ENCODE results near the gene C19orf44.
"Not testable (repeated sequence)": the region's sequence is repeated elsewhere in the genome, so short reads cannot be mapped to it uniquely, and the experiment has no call there.

The C19orf44 gene

GRCh38 chr19:16542045-16542909, 46.1 kb downstream of the C19orf44 start, which contains the start of gene CHERP:
TSS of gene CHERP (minus strand) at chr19:16542437. CDS start at chr19:16542378, 59 bp downstream.
- Histone ChIP-seq H3K4me1 (ENCODE audit: insufficient read depth, low read length) (0 out of 2 replicates have a peak, but pooled peaks cover 10% of the 10 kb centered on the region), H3K27ac (ENCODE audit: low read depth, low read length) (peak within 1 kb of the TSS; percentile 95)

GRCh38 chr19:16542910-16543472, 46.8 kb downstream of the C19orf44 start:
- Histone ChIP-seq H3K27ac (ENCODE audit: low read depth, low read length) (peak overlapping the region; percentile 87), H3K4me3 (ENCODE audit: low read length) (peak overlapping the region; percentile 95), H3K27me3 (ENCODE audit: insufficient read depth, low read length) (no peaks in the 10 kb centered on the region), H3K36me3 (ENCODE audit: insufficient read depth, low read length) (peaks cover 29% of the 10 kb centered on the region), H3K9ac (ENCODE audit: low read depth, low read length) (peak overlapping the region; percentile 99), H3K9me3 (ENCODE audit: insufficient read depth, low read depth, low read length) (no peaks in the 10 kb centered on the region), H3K4me1 (ENCODE audit: insufficient read depth, low read length) (0 out of 2 replicates have a peak, but pooled peaks cover 10% of the 10 kb centered on the region)
- 9% methylated on average over 15 of the region's 15 CpGs for WGBS

More at GRCh38 chr19:16542045-16542909, 46.1 kb downstream of the C19orf44 start, which contains the start of gene CHERP:
- H3K36me3 ChIP-seq (ENCODE audit: insufficient read depth, low read length) = peaks cover 37% of the 10 kb centered on the region
- H3K27me3 ChIP-seq (ENCODE audit: insufficient read depth, low read length) = no peaks in the 10 kb centered on the region
- under 1% methylated on average over 108 of the region's 108 CpGs for WGBS
- H3K4me3 ChIP-seq (ENCODE audit: low read length) = peak within 1 kb of the TSS; percentile 95
- H3K9ac ChIP-seq (ENCODE audit: low read depth, low read length) = peak within 1 kb of the TSS; percentile 99
- H3K9me3 ChIP-seq (ENCODE audit: insufficient read depth, low read depth, low read length) = no peaks in the 10 kb centered on the region

- Histone ChIP-seq H3K4me3 (ENCODE audit: low read length) (peak overlapping the region; percentile 95; the same call in 1 of the 2 replicates), H3K36me3 (ENCODE audit: insufficient read depth, low read length) (peaks cover 24% of the 10 kb centered on the region), H3K9ac (ENCODE audit: low read depth, low read length) (peak overlapping the region; percentile 99; the same call in 1 of the 2 replicates), H3K4me1 (ENCODE audit: insufficient read depth, low read length) (0 out of 2 replicates have a peak, but pooled peaks cover 10% of the 10 kb centered on the region)
- H3K27me3 ChIP-seq (ENCODE audit: insufficient read depth, low read length); H3K9me3 ChIP-seq (ENCODE audit: insufficient read depth, low read depth, low read length); H3K27ac ChIP-seq (ENCODE audit: low read depth, low read length): not testable (repeated sequence)
- WGBS = 89% methylated on average over 6 of the region's 6 CpGs
Observed at GRCh38 chr19:16543734-16544133, 47.5 kb downstream of the C19orf44 start.

GRCh38 chr19:16544473-16545231, 48.5 kb downstream of the C19orf44 start:
- 0 out of 2 replicates have a peak, but pooled peaks cover 10% of the 10 kb centered on the region for H3K4me1 ChIP-seq (ENCODE audit: insufficient read depth, low read length)
- no peak overlapping the region for H3K27ac ChIP-seq (ENCODE audit: low read depth, low read length)
- no peaks in the 10 kb centered on the region for H3K27me3 ChIP-seq (ENCODE audit: insufficient read depth, low read length)
- H3K9ac ChIP-seq (ENCODE audit: low read depth, low read length) = no peak overlapping the region
- H3K9me3 ChIP-seq (ENCODE audit: insufficient read depth, low read depth, low read length) = no peaks in the 10 kb centered on the region
- WGBS = 94% methylated on average over 10 of the region's 11 CpGs
- no peak overlapping the region for H3K4me3 ChIP-seq (ENCODE audit: low read length)
- H3K36me3 ChIP-seq (ENCODE audit: insufficient read depth, low read length) = peaks cover 18% of the 10 kb centered on the region

GRCh38 chr19:16548956-16549355, 52.8 kb downstream of the C19orf44 start:
- no peak overlapping the region for H3K27ac ChIP-seq (ENCODE audit: low read depth, low read length)
- no peaks in the 10 kb centered on the region for H3K27me3 ChIP-seq (ENCODE audit: insufficient read depth, low read length)
- H3K9ac ChIP-seq (ENCODE audit: low read depth, low read length) = no peak overlapping the region
- no peak overlapping the region for H3K4me3 ChIP-seq (ENCODE audit: low read length)
- WGBS = 92% methylated on average over 4 of the region's 4 CpGs
- peaks cover 26% of the 10 kb centered on the region for H3K36me3 ChIP-seq (ENCODE audit: insufficient read depth, low read length)
- H3K9me3 ChIP-seq (ENCODE audit: insufficient read depth, low read depth, low read length) = no peaks in the 10 kb centered on the region
- H3K4me1 ChIP-seq (ENCODE audit: insufficient read depth, low read length) = no peaks in the 10 kb centered on the region

- WGBS = 98% methylated on average over 5 of the region's 6 CpGs
- H3K9ac ChIP-seq (ENCODE audit: low read depth, low read length); H3K9me3 ChIP-seq (ENCODE audit: insufficient read depth, low read depth, low read length); H3K27ac ChIP-seq (ENCODE audit: low read depth, low read length); H3K27me3 ChIP-seq (ENCODE audit: insufficient read depth, low read length); H3K4me1 ChIP-seq (ENCODE audit: insufficient read depth, low read length); H3K4me3 ChIP-seq (ENCODE audit: low read length): not testable (repeated sequence)
- H3K36me3 ChIP-seq (ENCODE audit: insufficient read depth, low read length) = peaks cover 47% of the 10 kb centered on the region
Observed at GRCh38 chr19:16551902-16552301, 55.7 kb downstream of the C19orf44 start.

- Histone ChIP-seq H3K4me3 (ENCODE audit: low read length) (no peak overlapping the region), H3K4me1 (ENCODE audit: insufficient read depth, low read length) (no peaks in the 10 kb centered on the region), H3K27me3 (ENCODE audit: insufficient read depth, low read length) (no peaks in the 10 kb centered on the region), H3K36me3 (ENCODE audit: insufficient read depth, low read length) (peaks cover 59% of the 10 kb centered on the region), H3K9ac (ENCODE audit: low read depth, low read length) (no peak overlapping the region), H3K9me3 (ENCODE audit: insufficient read depth, low read depth, low read length) (no peaks in the 10 kb centered on the region), H3K27ac (ENCODE audit: low read depth, low read length) (no peak overlapping the region)
- 96% methylated on average over 8 of the region's 8 CpGs for WGBS
Observed at GRCh38 chr19:16554776-16555175, 58.6 kb downstream of the C19orf44 start.

GRCh38 chr19:16559780-16560276, 63.6 kb downstream of the C19orf44 start:
- H3K9me3 ChIP-seq (ENCODE audit: insufficient read depth, low read depth, low read length) = no peaks in the 10 kb centered on the region
- H3K4me1 ChIP-seq (ENCODE audit: insufficient read depth, low read length) = no peaks in the 10 kb centered on the region
- no peak overlapping the region for H3K27ac ChIP-seq (ENCODE audit: low read depth, low read length)
- H3K9ac ChIP-seq (ENCODE audit: low read depth, low read length) = no peak overlapping the region
- H3K4me3 ChIP-seq (ENCODE audit: low read length) = no peak overlapping the region
- H3K36me3 ChIP-seq (ENCODE audit: insufficient read depth, low read length) = peaks cover 69% of the 10 kb centered on the region
- no peaks in the 10 kb centered on the region for H3K27me3 ChIP-seq (ENCODE audit: insufficient read depth, low read length)
- WGBS = 95% methylated on average over 10 of the region's 10 CpGs

- 96% methylated on average over 8 of the region's 8 CpGs for WGBS
- Histone ChIP-seq H3K4me1 (ENCODE audit: insufficient read depth, low read length) (no peaks in the 10 kb centered on the region), H3K36me3 (ENCODE audit: insufficient read depth, low read length) (peaks cover 69% of the 10 kb centered on the region)
Observed at GRCh38 chr19:16561382-16561781, 65.2 kb downstream of the C19orf44 start.

GRCh38 chr19:16562608-16563025, 66.4 kb downstream of the C19orf44 start:
- WGBS = 95% methylated on average over 6 of the region's 6 CpGs
- Histone ChIP-seq H3K27me3 (ENCODE audit: insufficient read depth, low read length) (no peaks in the 10 kb centered on the region), H3K4me3 (ENCODE audit: low read length) (no peak overlapping the region), H3K9ac (ENCODE audit: low read depth, low read length) (no peak overlapping the region), H3K4me1 (ENCODE audit: insufficient read depth, low read length) (no peaks in the 10 kb centered on the region), H3K9me3 (ENCODE audit: insufficient read depth, low read depth, low read length) (no peaks in the 10 kb centered on the region), H3K36me3 (ENCODE audit: insufficient read depth, low read length) (peaks cover 73% of the 10 kb centered on the region), H3K27ac (ENCODE audit: low read depth, low read length) (no peak overlapping the region)

More at GRCh38 chr19:16561382-16561781, 65.2 kb downstream of the C19orf44 start:
- Histone ChIP-seq H3K27me3 (ENCODE audit: insufficient read depth, low read length) (no peaks in the 10 kb centered on the region), H3K9ac (ENCODE audit: low read depth, low read length) (no peak overlapping the region), H3K4me3 (ENCODE audit: low read length) (no peak overlapping the region), H3K9me3 (ENCODE audit: insufficient read depth, low read depth, low read length) (no peaks in the 10 kb centered on the region), H3K27ac (ENCODE audit: low read depth, low read length) (no peak overlapping the region)
